CD8-positive, alpha-beta memory T cell (primary cell): Measurements from ENCODE around the gene ADAMTS13. TPM values are rescaled to one million over a fixed set of nuclear protein-coding genes. Genes with fewer than 3 reads are reported as not detected.

Experiments used
- CTCF ChIA-PET: fragments of 350-600 bp; sonication (Branson Sonifier 250); formaldehyde crosslinking; loops from one replicate; lab custom pipeline; 2021; ENCODE audit warnings: antibody characterized with exemption; lab: Charles Lee
- POLR2A ChIA-PET: fragments of 350-600 bp; sonication (Branson Sonifier 250); formaldehyde crosslinking; loops from one replicate; lab custom pipeline; 2021; ENCODE audit warnings: antibody characterized with exemption; lab: Charles Lee
- DNase-seq, 5 donors: peaks; one replicate each; pipeline versions ENCODE4 v3.0.0 to v3.0.0-alpha.2; 2020 to 2022; ENCODE audit warnings: mixed read lengths in 1 of 5
- H3K27ac ChIP-seq: one replicate; pipeline ENCODE4 v1.7.0; 2013; ENCODE audit warnings: low read depth, mild to moderate bottlenecking, low read length, moderate library complexity
- H3K27me3 ChIP-seq: 2 replicates; pipeline ENCODE4 v1.7.0; 2013; ENCODE audit warnings: low read length, mild to moderate bottlenecking; ENCODE audit not compliant: insufficient read depth, poor library complexity, severe bottlenecking
- H3K36me3 ChIP-seq: 2 replicates; pipeline ENCODE4 v1.7.0; 2013; ENCODE audit warnings: mild to moderate bottlenecking, low read length, moderate library complexity; ENCODE audit not compliant: insufficient read depth
- H3K4me1 ChIP-seq: 2 replicates; pipeline ENCODE4 v1.7.0; 2013; ENCODE audit warnings: mild to moderate bottlenecking, low read length, moderate library complexity; ENCODE audit not compliant: insufficient read depth
- H3K4me3 ChIP-seq: 2 replicates; pipeline ENCODE4 v1.7.0; 2013; ENCODE audit warnings: mild to moderate bottlenecking, low read length
- H3K9me3 ChIP-seq: 2 replicates; pipeline ENCODE4 v1.7.0; 2013; ENCODE audit warnings: mild to moderate bottlenecking, low read length
- H3K27ac Mint-ChIP-seq, 8 donors: one replicate each; pipeline ENCODE4 v1.8.0; 2020 to 2021; ENCODE audit warnings: mixed read lengths in 8 of 8, mild to moderate bottlenecking in 6 of 8, inconsistent platforms in 3 of 8, moderate library complexity in 3 of 8
- H3K27me3 Mint-ChIP-seq, 2 donors: one replicate each; pipeline ENCODE4 v1.8.0; 2020 to 2021; ENCODE audit warnings: mixed read lengths in 2 of 2, mild to moderate bottlenecking in 1 of 2, moderate library complexity in 1 of 2
- H3K36me3 Mint-ChIP-seq, 3 donors: one replicate each; pipeline ENCODE4 v1.8.0; 2020 to 2021; ENCODE audit warnings: mixed read lengths in 3 of 3, inconsistent platforms in 1 of 3, mild to moderate bottlenecking in 1 of 3
- H3K4me1 Mint-ChIP-seq, 3 donors: one replicate each; pipeline ENCODE4 v1.8.0; 2020 to 2021; ENCODE audit warnings: mixed read lengths in 3 of 3, inconsistent platforms in 1 of 3, mild to moderate bottlenecking in 1 of 3
- H3K4me3 Mint-ChIP-seq, 7 donors: one replicate each; pipeline ENCODE4 v1.8.0; 2020 to 2021; ENCODE audit warnings: mixed read lengths in 7 of 7, mild to moderate bottlenecking in 6 of 7, moderate library complexity in 4 of 7, inconsistent platforms in 2 of 7
- H3K9me3 Mint-ChIP-seq, 5 donors: one replicate each; pipeline ENCODE4 v1.8.0; 2020 to 2022; ENCODE audit warnings: mixed read lengths in 5 of 5, mild to moderate bottlenecking in 3 of 5, moderate library complexity in 2 of 5, inconsistent platforms in 1 of 5
- polyA plus RNA-seq: library from polyadenylated mRNA; unstranded; fragments of 300-500 nt; fragmentation: Illumina TruSeq; gene quantifications from one replicate; pipeline ENCODE4 v1.2.3, GENCODE V29; 2021
- total RNA-seq, 2 experiments: library from RNA; stranded (reverse); gene quantifications; one replicate each; pipeline ENCODE4 v1.2.3, GENCODE V29; 2021

Gene ADAMTS13
- total and polyA plus RNA-seq, 3 experiments from 2014 or later = 0.32 to 1.1 (median 1.0) TPM

- H3K36me3 ChIP-seq = no peaks in the 10 kb centered on the region
- Mint-ChIP-seq H3K36me3 (peaks cover 0 to 3% (median 0%) of the 10 kb centered on the region in 3 donors), H3K4me3 (no peak overlapping the region), H3K4me1 (no peaks in the 10 kb centered on the region), H3K27me3 (no peaks in the 10 kb centered on the region), H3K27ac (no peak overlapping the region), H3K9me3 (no peaks in the 10 kb centered on the region)
- no peak for DNase-seq
- H3K27ac ChIP-seq = no peak overlapping the region
- H3K27me3 ChIP-seq = no peaks in the 10 kb centered on the region
- H3K4me1 ChIP-seq = no peaks in the 10 kb centered on the region
- no peaks in the 10 kb centered on the region for H3K9me3 ChIP-seq
- no peak overlapping the region for H3K4me3 ChIP-seq
- CTCF ChIA-PET = no interaction called here
- POLR2A ChIA-PET = no interaction called here
Measured at GRCh38 chr9:133467101-133467500, 44.9 kb downstream of the ADAMTS13 start.

- no peaks in the 10 kb centered on the region for H3K27me3 Mint-ChIP-seq
Measured at GRCh38 chr9:133468374-133468773, 46.2 kb downstream of the ADAMTS13 start.

GRCh38 chr9:133468777-133469421 is 46.7 kb downstream of the ADAMTS13 start:
- H3K9me3 Mint-ChIP-seq = no peaks in the 10 kb centered on the region
- ChIA-PET CTCF (no interaction called here), POLR2A (no interaction called here)
- H3K4me1 Mint-ChIP-seq = no peaks in the 10 kb centered on the region
- H3K4me1 ChIP-seq = no peaks in the 10 kb centered on the region
- H3K27ac ChIP-seq = no peak overlapping the region
- no peaks in the 10 kb centered on the region for H3K27me3 Mint-ChIP-seq
- H3K27me3 ChIP-seq = no peaks in the 10 kb centered on the region
- no peak for DNase-seq
- H3K4me3 ChIP-seq = no peak overlapping the region
- no peak overlapping the region for H3K27ac Mint-ChIP-seq
- H3K36me3 Mint-ChIP-seq = peaks cover 0 to 5% (median 0%) of the 10 kb centered on the region in 3 donors
- no peaks in the 10 kb centered on the region for H3K36me3 ChIP-seq
- no peaks in the 10 kb centered on the region for H3K9me3 ChIP-seq
- H3K4me3 Mint-ChIP-seq = no peak overlapping the region

More at GRCh38 chr9:133468374-133468773, 46.2 kb downstream of the ADAMTS13 start:
- Mint-ChIP-seq H3K27ac (no peak overlapping the region), H3K9me3 (no peaks in the 10 kb centered on the region), H3K4me1 (no peaks in the 10 kb centered on the region), H3K4me3 (no peak overlapping the region), H3K36me3 (peaks cover 0 to 5% (median 0%) of the 10 kb centered on the region in 3 donors)
- POLR2A ChIA-PET = no interaction called here
- CTCF ChIA-PET = interaction anchor here (0.9 kb wide), 1 partner anchor 9 kb away, joined by 3 read pairs; the partner anchor contains the start of gene CACFD1
- Histone ChIP-seq H3K36me3 (no peaks in the 10 kb centered on the region), H3K4me3 (no peak overlapping the region), H3K27me3 (no peaks in the 10 kb centered on the region), H3K9me3 (no peaks in the 10 kb centered on the region), H3K4me1 (no peaks in the 10 kb centered on the region), H3K27ac (no peak overlapping the region)
- no peak for DNase-seq

GRCh38 chr9:133470427-133470924 is 48.3 kb downstream of the ADAMTS13 start:
- POLR2A ChIA-PET = no interaction called here
- CTCF ChIA-PET = no interaction called here

GRCh38 chr9:133470988-133471387 is 48.8 kb downstream of the ADAMTS13 start:
- ChIA-PET CTCF (no interaction called here), POLR2A (no interaction called here)
- Histone ChIP-seq H3K36me3 (no peaks in the 10 kb centered on the region), H3K4me3 (no peak overlapping the region), H3K27ac (no peak overlapping the region), H3K27me3 (no peaks in the 10 kb centered on the region), H3K9me3 (no peaks in the 10 kb centered on the region), H3K4me1 (no peaks in the 10 kb centered on the region)
- no peak overlapping the region for H3K4me3 Mint-ChIP-seq
- H3K9me3 Mint-ChIP-seq = no peaks in the 10 kb centered on the region
- H3K4me1 Mint-ChIP-seq = peaks cover 0 to 3% (median 0%) of the 10 kb centered on the region in 3 donors
- H3K27ac Mint-ChIP-seq = no peak overlapping the region
- no peaks in the 10 kb centered on the region for H3K27me3 Mint-ChIP-seq
- no peak for DNase-seq
- peaks cover 0 to 8% (median 0%) of the 10 kb centered on the region in 3 donors for H3K36me3 Mint-ChIP-seq

More at GRCh38 chr9:133470427-133470924, 48.3 kb downstream of the ADAMTS13 start:
- H3K36me3 ChIP-seq = no peaks in the 10 kb centered on the region
- H3K27ac ChIP-seq = no peak overlapping the region
- no peak overlapping the region for H3K27ac Mint-ChIP-seq
- H3K27me3 ChIP-seq = no peaks in the 10 kb centered on the region
- H3K9me3 ChIP-seq = no peaks in the 10 kb centered on the region
- H3K4me1 ChIP-seq = no peaks in the 10 kb centered on the region
- H3K4me3 Mint-ChIP-seq = no peak overlapping the region
- peaks cover 0 to 3% (median 0%) of the 10 kb centered on the region in 3 donors for H3K4me1 Mint-ChIP-seq
- no peak for DNase-seq
- peaks cover 0 to 8% (median 0%) of the 10 kb centered on the region in 3 donors for H3K36me3 Mint-ChIP-seq
- H3K4me3 ChIP-seq = no peak overlapping the region
- H3K9me3 Mint-ChIP-seq = no peaks in the 10 kb centered on the region
- no peaks in the 10 kb centered on the region for H3K27me3 Mint-ChIP-seq

- CTCF ChIA-PET = no interaction called here
- Mint-ChIP-seq H3K9me3 (no peaks in the 10 kb centered on the region), H3K4me1 (peaks cover 0 to 7% (median 0%) of the 10 kb centered on the region in 3 donors), H3K36me3 (peaks cover 0 to 9% (median 0%) of the 10 kb centered on the region in 3 donors), H3K27me3 (no peaks in the 10 kb centered on the region), H3K27ac (no peak overlapping the region), H3K4me3 (no peak overlapping the region)
- no peak for DNase-seq
- no peaks in the 10 kb centered on the region for H3K9me3 ChIP-seq
- H3K4me1 ChIP-seq = no peaks in the 10 kb centered on the region
- H3K4me3 ChIP-seq = no peak overlapping the region
- POLR2A ChIA-PET = no interaction called here
- H3K27me3 ChIP-seq = no peaks in the 10 kb centered on the region
- H3K27ac ChIP-seq = no peak overlapping the region
- no peaks in the 10 kb centered on the region for H3K36me3 ChIP-seq
Measured at GRCh38 chr9:133471551-133472276, 49.5 kb downstream of the ADAMTS13 start.

GRCh38 chr9:133472277-133472645 is 50.1 kb downstream of the ADAMTS13 start:
- H3K4me3 Mint-ChIP-seq = no peak overlapping the region
- H3K27me3 ChIP-seq = no peaks in the 10 kb centered on the region
- CTCF ChIA-PET = no interaction called here

GRCh38 chr9:133472753-133473378 is 50.7 kb downstream of the ADAMTS13 start:
- DNase-seq = no peak
- Mint-ChIP-seq H3K4me3 (no peak overlapping the region), H3K27ac (no peak overlapping the region), H3K9me3 (no peaks in the 10 kb centered on the region), H3K36me3 (peaks cover 0 to 10% (median 0%) of the 10 kb centered on the region in 3 donors), H3K4me1 (peaks cover 0 to 12% (median 2%) of the 10 kb centered on the region in 3 donors), H3K27me3 (no peaks in the 10 kb centered on the region)
- H3K27ac ChIP-seq = no peak overlapping the region
- H3K9me3 ChIP-seq = no peaks in the 10 kb centered on the region
- H3K4me1 ChIP-seq = no peaks in the 10 kb centered on the region
- no peaks in the 10 kb centered on the region for H3K27me3 ChIP-seq
- ChIA-PET POLR2A (no interaction called here), CTCF (interaction anchor here (1.3 kb wide), 1 partner anchor 14 kb away, joined by 4 read pairs; no protein-coding TSS in a partner anchor)
- no peak overlapping the region for H3K4me3 ChIP-seq
- no peaks in the 10 kb centered on the region for H3K36me3 ChIP-seq

More at GRCh38 chr9:133472277-133472645, 50.1 kb downstream of the ADAMTS13 start:
- no peaks in the 10 kb centered on the region for H3K4me1 ChIP-seq
- no peak overlapping the region for H3K4me3 ChIP-seq
- no peak overlapping the region for H3K27ac ChIP-seq
- DNase-seq = no peak
- no peak overlapping the region for H3K27ac Mint-ChIP-seq
- no peaks in the 10 kb centered on the region for H3K9me3 ChIP-seq
- H3K9me3 Mint-ChIP-seq = no peaks in the 10 kb centered on the region
- H3K27me3 Mint-ChIP-seq = no peaks in the 10 kb centered on the region
- no peaks in the 10 kb centered on the region for H3K36me3 ChIP-seq
- POLR2A ChIA-PET = no interaction called here
- H3K36me3 Mint-ChIP-seq = peaks cover 0 to 10% (median 0%) of the 10 kb centered on the region in 3 donors
- peaks cover 0 to 7% (median 0%) of the 10 kb centered on the region in 3 donors for H3K4me1 Mint-ChIP-seq
